ENCODE measurements around the gene INSR. TPM values are rescaled to one million over a fixed set of nuclear protein-coding genes. Genes with fewer than 3 reads are reported as not detected.

INSR gene
- polyA plus RNA-seq, 1 of the 3 experiments (the other 2 are of a cell fraction), result 3.6 TPM

GRCh38 chr19:7126132-7126531 lies 168.1 kb downstream of the INSR start:
- 96% methylated on average over 3 of the region's 3 CpGs for WGBS (ENCODE audit: low lambda C conversion rate)
- Histone ChIP-seq H2AFZ (ENCODE audit: low read depth) (no peak overlapping the region), H3F3A (replicated peaks; ENCODE audit: insufficient read depth) (no peaks in the 10 kb centered on the region), H3K4me2 (no peak overlapping the region), H3K9me2 (no peaks in the 10 kb centered on the region), H4K20me1 (ENCODE audit: insufficient read depth) (no peaks in the 10 kb centered on the region), H3K4me1 (ENCODE audit: control insufficient read depth in 1 of 2, insufficient read depth in 2 of 2, low read depth in 1 of 2, low read length in 1 of 2) (no peaks in the 10 kb centered on the region), H3K9me3 (no peaks in the 10 kb centered on the region), H3K9ac (no peak overlapping the region), H3K27me3 (ENCODE audit: insufficient read depth) (no peaks in the 10 kb centered on the region), H3K27ac (ENCODE audit: low read depth in 2 of 2, low read length in 1 of 2) (no peak overlapping the region), H3K79me2 (ENCODE audit: insufficient read depth) (no peaks in the 10 kb centered on the region), H3K4me3 (ENCODE audit: low read depth in 2 of 2, low read length in 1 of 2) (no peak overlapping the region), H3K36me3 (replicated peaks in 1 of 2; ENCODE audit: control insufficient read depth in 1 of 2, insufficient read depth in 2 of 2, low read length in 1 of 2) (peaks cover 3 to 14% of the 10 kb centered on the region in 2 experiments)
- TF ChIP-seq TEAD4 (IDR thresholded peaks at IDR 0.05; ENCODE audit: borderline replicate concordance, insufficient read depth) (no peak), CHD2 (IDR thresholded peaks at IDR 0.05; ENCODE audit: low read length, partially characterized antibody) (no peak), FOSL2 (IDR thresholded peaks at IDR 0.05; ENCODE audit: borderline replicate concordance, low read depth) (no peak), ZBTB33 (IDR thresholded peaks at IDR 0.05; ENCODE audit: borderline replicate concordance, low read depth) (no peak), NFIC (IDR thresholded peaks at IDR 0.05; ENCODE audit: borderline replicate concordance) (no peak), POLR2AphosphoS5 (IDR thresholded peaks at IDR 0.05; ENCODE audit: low read depth, low read length) (no peak), PBX3 (IDR thresholded peaks at IDR 0.05) (no peak), TAF1 (IDR thresholded peaks at IDR 0.05; ENCODE audit: borderline replicate concordance, low read depth, low read length) (no peak)
- ChIA-PET POLR2A (no interaction called here), CTCF (interaction anchor here (0.8 to 1.5 kb wide), 4 partner anchors 12 to 228 kb away, joined by 3 to 6 read pairs (median 4); no protein-coding TSS in a partner anchor)
- no peak for DNase-seq

- 92% methylated on average over 16 of the region's 16 CpGs for WGBS (ENCODE audit: low lambda C conversion rate)
- no peak for TF ChIP-seq JUND (IDR thresholded peaks at IDR 0.05)
- TF ChIP-seq MEF2A (IDR thresholded peaks at IDR 0.05; ENCODE audit: borderline replicate concordance, low read depth), result no peak
- TF ChIP-seq TAF1 (IDR thresholded peaks at IDR 0.05; ENCODE audit: borderline replicate concordance, low read depth, low read length), result no peak
- no peak for TF ChIP-seq USF2 (IDR thresholded peaks at IDR 0.05; ENCODE audit: borderline replicate concordance, low read depth, low read length)
- TF ChIP-seq FOXJ3 (CRISPR knock-in tag; IDR thresholded peaks at IDR 0.05), result no peak
- no peak for TF ChIP-seq MXI1 (IDR thresholded peaks at IDR 0.05; ENCODE audit: low read depth, low read length)
- TF ChIP-seq CTCF (IDR thresholded peaks at IDR 0.05), result no peak
- TF ChIP-seq RAD21 (IDR thresholded peaks at IDR 0.05; ENCODE audit: low read length), result no peak
- no peak for TF ChIP-seq NRF1 (IDR thresholded peaks at IDR 0.05; ENCODE audit: low read depth, low read length)
- TF ChIP-seq REST (IDR thresholded peaks at IDR 0.05; ENCODE audit: low read depth, low read length), result no peak
- TF ChIP-seq TEAD4 (IDR thresholded peaks at IDR 0.05; ENCODE audit: borderline replicate concordance, insufficient read depth), result no peak
- TF ChIP-seq USF1 (IDR thresholded peaks at IDR 0.05; ENCODE audit: borderline replicate concordance, low read depth), result no peak
Observed at GRCh38 chr19:7125221-7125620, 169.0 kb downstream of the INSR start.

More at GRCh38 chr19:7125221-7125620, 169.0 kb downstream of the INSR start:
- Histone ChIP-seq H3K27ac (ENCODE audit: low read depth in 2 of 2, low read length in 1 of 2) (no peak overlapping the region), H3K9me2 (no peaks in the 10 kb centered on the region), H3F3A (replicated peaks; ENCODE audit: insufficient read depth) (no peaks in the 10 kb centered on the region), H3K4me3 (ENCODE audit: low read depth in 2 of 2, low read length in 1 of 2) (no peak overlapping the region), H3K4me1 (ENCODE audit: control insufficient read depth in 1 of 2, insufficient read depth in 2 of 2, low read depth in 1 of 2, low read length in 1 of 2) (no peaks in the 10 kb centered on the region), H3K36me3 (replicated peaks in 1 of 2; ENCODE audit: control insufficient read depth in 1 of 2, insufficient read depth in 2 of 2, low read length in 1 of 2) (peaks cover 3 to 14% of the 10 kb centered on the region in 2 experiments), H3K9ac (no peak overlapping the region), H3K79me2 (ENCODE audit: insufficient read depth) (no peaks in the 10 kb centered on the region), H2AFZ (ENCODE audit: low read depth) (no peak overlapping the region), H3K9me3 (no peaks in the 10 kb centered on the region), H4K20me1 (ENCODE audit: insufficient read depth) (no peaks in the 10 kb centered on the region), H3K4me2 (no peak overlapping the region), H3K27me3 (ENCODE audit: insufficient read depth) (no peaks in the 10 kb centered on the region)
- ChIA-PET POLR2A (no interaction called here), CTCF (no interaction called here)
- no peak for DNase-seq
